GM23338 (cell line): Measurements from ENCODE around the gene POLR3A. TPM values are rescaled to one million over a fixed set of nuclear protein-coding genes. Genes with fewer than 3 reads are reported as not detected.

Source experiments
- ATAC-seq: fragments of 200-7000 bp; cut with Tn5 transposase; 3 replicates; pipeline ENCODE4 v1.9.1; 2020
- DNase-seq: peaks from one replicate; pipeline ENCODE4 v3.0.0-alpha.2; 2015; ENCODE audit warnings: low spot score
- H2AFZ ChIP-seq: fragments of 200-600 bp; sonication (generic); 2 replicates; pipeline ENCODE4 v1.8.0; 2016; ENCODE audit warnings: antibody characterized with exemption, mild to moderate bottlenecking, moderate library complexity
- H3F3A ChIP-seq: fragments of 200-600 bp; sonication (generic); replicated peaks from 2 replicates; pipeline ENCODE4 v1.8.0; 2017; ENCODE audit warnings: antibody characterized with exemption, mixed run types, low read depth
- H3K27ac ChIP-seq: fragments of 200-600 bp; sonication (generic); 2 replicates; pipeline ENCODE4 v1.6.1; 2016; ENCODE audit warnings: low read depth
- H3K27me3 ChIP-seq: fragments of 200-600 bp; sonication (generic); 2 replicates; pipeline ENCODE4 v1.8.0; 2016; ENCODE audit warnings: mild to moderate bottlenecking, mixed run types, moderate library complexity; ENCODE audit not compliant: insufficient read depth
- H3K36me3 ChIP-seq: fragments of 200-600 bp; sonication (generic); 2 replicates; pipeline ENCODE4 v1.8.0; 2016; ENCODE audit warnings: mild to moderate bottlenecking; ENCODE audit not compliant: insufficient read depth
- H3K4me1 ChIP-seq: fragments of 200-600 bp; sonication (generic); 2 replicates; pipeline ENCODE4 v1.8.0; 2016; ENCODE audit warnings: mild to moderate bottlenecking, moderate library complexity; ENCODE audit not compliant: insufficient read depth
- H3K4me2 ChIP-seq: fragments of 200-600 bp; sonication (generic); 2 replicates; pipeline ENCODE4 v1.7.1; 2017; ENCODE audit warnings: mixed run types
- H3K4me3 ChIP-seq: fragments of 200-600 bp; sonication (generic); 2 replicates; pipeline ENCODE4 v1.6.1; 2016; ENCODE audit warnings: mixed run types
- H3K79me2 ChIP-seq: fragments of 200-600 bp; sonication (generic); replicated peaks from 2 replicates; pipeline ENCODE4 v1.8.0; 2017; ENCODE audit warnings: mild to moderate bottlenecking; ENCODE audit not compliant: insufficient read depth
- H3K9me2 ChIP-seq: fragments of 200-600 bp; sonication (generic); 2 replicates; pipeline ENCODE4 v1.8.0; 2017; ENCODE audit not compliant: insufficient read depth
- H4K20me1 ChIP-seq: fragments of 200-600 bp; sonication (generic); replicated peaks from 2 replicates; pipeline ENCODE4 v1.8.0; 2017; ENCODE audit warnings: mild to moderate bottlenecking; ENCODE audit not compliant: insufficient read depth
- H3K27ac Mint-ChIP-seq: 2 replicates; pipeline ENCODE4 v1.8.0; 2020; ENCODE audit warnings: inconsistent platforms, mild to moderate bottlenecking, moderate library complexity, mixed read lengths
- H3K27me3 Mint-ChIP-seq: 3 replicates; pipeline ENCODE4 v1.8.0; 2022; ENCODE audit warnings: low read depth, mild to moderate bottlenecking, moderate library complexity, mixed read lengths, inconsistent platforms; ENCODE audit not compliant: insufficient read depth, poor library complexity
- H3K36me3 Mint-ChIP-seq: 3 replicates; pipeline ENCODE4 v1.8.0; 2021; ENCODE audit warnings: low read depth, mild to moderate bottlenecking, inconsistent platforms, moderate library complexity, mixed read lengths
- H3K4me1 Mint-ChIP-seq: 3 replicates; pipeline ENCODE4 v1.8.0; 2020; ENCODE audit warnings: mild to moderate bottlenecking, inconsistent platforms, mixed read lengths
- H3K4me3 Mint-ChIP-seq: 3 replicates; pipeline ENCODE4 v1.8.0; 2021; ENCODE audit warnings: moderate library complexity, mild to moderate bottlenecking, inconsistent platforms, mixed read lengths
- H3K9me3 Mint-ChIP-seq: 3 replicates; pipeline ENCODE4 v1.8.0; 2020; ENCODE audit warnings: moderate library complexity, mild to moderate bottlenecking, inconsistent platforms, mixed read lengths
- EZH2phosphoT487 ChIP-seq: fragments of 200-600 bp; sonication (generic); IDR thresholded peaks from one replicate; pipeline ENCODE4 v1.8.1; 2018; ENCODE audit warnings: antibody characterized with exemption; ENCODE audit not compliant: unreplicated experiment
- JUNB ChIP-seq: IDR thresholded peaks from one replicate; pipeline ENCODE4 v1.6.1; 2016; ENCODE audit warnings: antibody characterized with exemption; ENCODE audit not compliant: unreplicated experiment
- POLR2AphosphoS5 ChIP-seq: IDR thresholded peaks from 2 replicates; pipeline ENCODE4 v1.6.1; 2016; ENCODE audit warnings: antibody characterized with exemption, low read depth
- STAT1 ChIP-seq: IDR thresholded peaks from one replicate; pipeline ENCODE4 v1.6.1; 2016; ENCODE audit warnings: antibody characterized with exemption; ENCODE audit not compliant: unreplicated experiment
- ZNF114 ChIP-seq: fragments of 250-450 bp; sonication (Bioruptor Pico); IDR thresholded peaks from 2 replicates; pipeline ENCODE4 v1.5.0; 2020; ENCODE audit warnings: mild to moderate bottlenecking, moderate library complexity
- ZNF331 ChIP-seq: fragments of 250-450 bp; sonication (Bioruptor Pico); IDR thresholded peaks from 2 replicates; pipeline ENCODE4 v1.5.0; 2020; ENCODE audit warnings: low read depth, mild to moderate bottlenecking, moderate library complexity
- ZNF462 ChIP-seq: fragments of 250-450 bp; sonication (Bioruptor Pico); IDR thresholded peaks from 2 replicates; pipeline ENCODE4 v1.5.0; 2020; ENCODE audit warnings: mild to moderate bottlenecking, moderate library complexity
- polyA plus RNA-seq: library from polyadenylated mRNA; unstranded; fragments of >200 nt; fragmentation: Nextera tagmentation; extraction: Ambion mirVana; gene quantifications from 2 replicates; pipeline ENCODE4 v1.2.1, GENCODE V29; 2016
- total RNA-seq: library from RNA; depleted of rRNA; stranded (reverse); fragments of >200 nt; shearing (Covaris generic); gene quantifications from 2 replicates; pipeline ENCODE4 v1.2.3, GENCODE V29; 2014

The POLR3A gene
- total and polyA plus RNA-seq, 2 experiments from 2014 or later = 11.6 to 35.5 TPM

GRCh38 chr10:77983384-77984341 lies 45.7 kb downstream of the POLR3A start:
- Histone ChIP-seq H3F3A (no peaks in the 10 kb centered on the region; the same call in 1 of the 2 replicates), H3K27ac (no peak overlapping the region), H3K4me1 (no peaks in the 10 kb centered on the region), H3K4me3 (no peak overlapping the region), H4K20me1 (peaks cover 7% of the 10 kb centered on the region; the same call in 1 of the 2 replicates), H3K79me2 (no peaks in the 10 kb centered on the region), H3K9me2 (no peaks in the 10 kb centered on the region), H3K27me3 (no peaks in the 10 kb centered on the region), H3K4me2 (no peak overlapping the region), H2AFZ (no peak overlapping the region), H3K36me3 (peaks cover 73% of the 10 kb centered on the region)
- Mint-ChIP-seq H3K36me3 (peaks cover 95% of the 10 kb centered on the region), H3K9me3 (no peaks in the 10 kb centered on the region), H3K27me3 (no peaks in the 10 kb centered on the region), H3K4me1 (no peaks in the 10 kb centered on the region), H3K27ac (no peak overlapping the region), H3K4me3 (no peak overlapping the region)
- TF ChIP-seq POLR2AphosphoS5 (no peak), ZNF331 (CRISPR knock-in tag) (no peak), STAT1 (no peak), JUNB (no peak), EZH2phosphoT487 (no peak), ZNF114 (no peak)
- ATAC-seq (no peak), DNase-seq (no peak)

GRCh38 chr10:77981281-77981680 lies 48.0 kb downstream of the POLR3A start:
- Histone ChIP-seq H3K4me1 (no peaks in the 10 kb centered on the region), H3K4me2 (no peak overlapping the region), H3K27me3 (no peaks in the 10 kb centered on the region), H3K79me2 (no peaks in the 10 kb centered on the region), H2AFZ (no peak overlapping the region), H4K20me1 (peaks cover 5% of the 10 kb centered on the region; the same call in 1 of the 2 replicates), H3F3A (peaks cover 5% of the 10 kb centered on the region; the same call in 1 of the 2 replicates), H3K4me3 (no peak overlapping the region), H3K27ac (no peak overlapping the region), H3K36me3 (peaks cover 73% of the 10 kb centered on the region), H3K9me2 (no peaks in the 10 kb centered on the region)
- Mint-ChIP-seq H3K9me3 (no peaks in the 10 kb centered on the region), H3K36me3 (peaks cover 89% of the 10 kb centered on the region), H3K27ac (no peak overlapping the region), H3K27me3 (no peaks in the 10 kb centered on the region), H3K4me1 (no peaks in the 10 kb centered on the region), H3K4me3 (no peak overlapping the region)
- TF ChIP-seq EZH2phosphoT487 (peak; percentile 32), ZNF331 (CRISPR knock-in tag) (no peak), JUNB (no peak), ZNF114 (no peak), ZNF462 (no peak)
- ATAC-seq (no peak), DNase-seq (no peak)
